IMR-90 (cell line): ENCODE measurements around the gene SREBF2.

Experiments used
- MAZ ChIP-seq: IDR thresholded peaks from 2 replicates; pipeline ENCODE4 v1.6.1; 2012; ENCODE audit warnings: low read depth, mild to moderate bottlenecking, low read length, improper control_type of control experiment, moderate library complexity, borderline replicate concordance
- MXI1 ChIP-seq: IDR thresholded peaks from 2 replicates; pipeline ENCODE4 v1.6.1; 2012; ENCODE audit warnings: low read depth, mild to moderate bottlenecking, low read length, moderate library complexity, borderline replicate concordance
- NFE2L2 ChIP-seq: fragments of 150-350 bp; IDR thresholded peaks from 2 replicates; pipeline ENCODE4 v1.6.1; 2016; ENCODE audit warnings: low read depth, mild to moderate bottlenecking, low read length
- POLR2A ChIP-seq: IDR thresholded peaks from 2 replicates; pipeline ENCODE4 v1.6.1; 2012; ENCODE audit warnings: mild to moderate bottlenecking, low read depth, low read length
- RAD21 ChIP-seq: IDR thresholded peaks from 2 replicates; pipeline ENCODE4 v1.6.1; 2012; ENCODE audit warnings: low read length, improper control_type of control experiment
- RFX5 ChIP-seq: IDR thresholded peaks from 2 replicates; pipeline ENCODE4 v1.8.0; 2012; ENCODE audit warnings: low read depth, mild to moderate bottlenecking, low read length, moderate library complexity
- TF ChIP-seq, protein P1 (sequence below): conservative IDR thresholded peaks from 2 replicates; pipeline ENCODE4 v1.5.1; 2012; ENCODE audit warnings: mild to moderate bottlenecking, low read depth, low read length, improper control_type of control experiment

DNA sequence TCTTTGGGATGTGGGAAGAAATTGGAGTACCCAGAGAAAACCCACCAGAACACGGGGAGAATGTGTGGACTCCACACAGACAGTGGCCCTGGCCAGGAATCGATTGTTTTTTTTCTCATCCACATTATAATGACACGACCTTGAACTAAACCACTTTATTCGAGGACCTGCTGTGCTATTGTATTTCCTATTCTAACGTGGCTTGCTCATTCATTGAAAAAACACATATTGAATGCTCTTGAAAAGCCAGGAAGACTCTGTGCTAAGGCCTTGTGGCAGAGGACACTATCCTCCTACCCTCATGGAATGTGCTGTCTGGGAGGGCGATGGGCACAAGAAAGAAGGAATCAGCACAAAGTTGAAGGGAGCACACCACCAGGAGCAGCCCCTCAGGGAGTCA, 9.1 kb upstream of the SREBF2 start:
- TF ChIP-seq, protein P1, sequence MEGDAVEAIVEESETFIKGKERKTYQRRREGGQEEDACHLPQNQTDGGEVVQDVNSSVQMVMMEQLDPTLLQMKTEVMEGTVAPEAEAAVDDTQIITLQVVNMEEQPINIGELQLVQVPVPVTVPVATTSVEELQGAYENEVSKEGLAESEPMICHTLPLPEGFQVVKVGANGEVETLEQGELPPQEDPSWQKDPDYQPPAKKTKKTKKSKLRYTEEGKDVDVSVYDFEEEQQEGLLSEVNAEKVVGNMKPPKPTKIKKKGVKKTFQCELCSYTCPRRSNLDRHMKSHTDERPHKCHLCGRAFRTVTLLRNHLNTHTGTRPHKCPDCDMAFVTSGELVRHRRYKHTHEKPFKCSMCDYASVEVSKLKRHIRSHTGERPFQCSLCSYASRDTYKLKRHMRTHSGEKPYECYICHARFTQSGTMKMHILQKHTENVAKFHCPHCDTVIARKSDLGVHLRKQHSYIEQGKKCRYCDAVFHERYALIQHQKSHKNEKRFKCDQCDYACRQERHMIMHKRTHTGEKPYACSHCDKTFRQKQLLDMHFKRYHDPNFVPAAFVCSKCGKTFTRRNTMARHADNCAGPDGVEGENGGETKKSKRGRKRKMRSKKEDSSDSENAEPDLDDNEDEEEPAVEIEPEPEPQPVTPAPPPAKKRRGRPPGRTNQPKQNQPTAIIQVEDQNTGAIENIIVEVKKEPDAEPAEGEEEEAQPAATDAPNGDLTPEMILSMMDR, result no peak
- TF ChIP-seq RFX5, result no peak
- no peak for TF ChIP-seq MXI1
- no peak for TF ChIP-seq RAD21
- TF ChIP-seq MAZ, result no peak
- no peak for TF ChIP-seq POLR2A
- no peak for TF ChIP-seq NFE2L2
